Activated T-cell treated with anti-CD3 and anti-CD28 coated beads for 24 hours (primary cell): ENCODE results near the gene MAP2K1.

ENCODE experiments used
- DNase-seq: peaks from one replicate; pipeline ENCODE4 v3.0.0-alpha.2; 2020; ENCODE audit warnings: low read depth

MAP2K1 gene

GRCh38 chr15:66394472-66394871 is 7.8 kb downstream of the MAP2K1 start:
- no peak for DNase-seq

GRCh38 chr15:66394915-66395314 is 8.2 kb downstream of the MAP2K1 start:
- DNase-seq, result no peak

GRCh38 chr15:66399276-66399675 is 12.6 kb downstream of the MAP2K1 start:
- no peak for DNase-seq

DNA sequence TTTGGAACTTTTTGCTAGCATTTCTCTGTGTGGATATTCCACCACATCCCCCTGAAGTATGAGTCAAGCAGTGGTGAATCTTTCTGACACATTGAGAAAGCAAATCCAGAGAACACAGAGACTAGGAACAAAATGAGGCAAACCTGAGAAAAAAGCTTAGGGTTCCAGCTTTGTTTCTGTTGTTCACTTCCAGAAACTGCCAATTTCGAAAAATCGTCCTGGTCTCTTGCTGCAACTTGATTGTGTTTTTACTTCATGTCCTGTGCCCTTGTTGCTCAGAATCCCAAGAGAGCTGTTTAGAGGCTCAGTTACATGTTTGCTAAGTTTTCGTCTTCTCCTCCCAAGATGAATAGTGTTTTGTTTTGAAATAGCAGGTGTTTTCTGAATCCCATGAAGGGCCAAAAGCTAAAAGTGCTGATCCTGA is 13.7 kb downstream of the MAP2K1 start:
- DNase-seq, result no peak

DNA sequence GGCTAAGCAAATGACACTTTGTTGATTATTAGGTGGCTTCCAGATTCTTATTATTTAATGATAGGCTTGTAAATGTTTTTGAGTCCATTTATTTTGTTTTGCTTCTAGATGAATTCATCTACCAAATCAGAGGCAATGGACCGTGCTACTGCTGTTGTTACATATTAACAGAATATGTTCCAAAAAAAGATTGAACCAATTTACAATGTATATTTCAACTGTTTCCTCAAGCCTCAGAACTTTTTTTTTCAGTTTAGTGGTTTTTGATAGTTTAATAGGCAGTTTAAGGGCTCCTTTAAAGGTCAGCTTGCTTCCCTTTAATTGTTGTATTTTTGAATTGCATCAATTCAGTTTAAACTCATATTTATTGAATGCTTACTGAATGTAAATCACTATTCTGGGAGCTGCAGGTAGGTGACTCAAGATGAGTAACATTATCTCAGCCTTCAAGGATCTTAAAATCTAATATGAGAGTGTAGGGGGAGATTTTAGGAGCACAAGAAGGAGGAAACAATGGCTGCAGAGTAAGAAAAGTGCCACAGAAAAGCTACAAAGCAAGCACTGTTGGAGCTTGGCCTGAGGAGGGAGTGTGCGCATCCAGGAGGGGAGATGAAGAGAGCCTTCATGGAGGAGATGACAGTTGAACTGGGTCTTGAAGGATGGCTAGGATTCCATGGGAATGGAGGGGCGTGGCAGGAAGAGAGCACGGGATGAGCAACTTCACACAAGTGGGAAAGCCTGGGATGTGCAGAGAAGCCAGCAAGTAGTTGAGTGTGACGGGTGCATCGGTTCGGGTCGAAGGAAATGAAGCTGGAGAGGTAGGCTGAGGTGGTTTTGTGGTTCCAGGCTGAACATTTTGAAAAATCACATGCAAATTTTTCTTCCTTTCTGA is 14.7 kb downstream of the MAP2K1 start:
- DNase-seq, result no peak

DNA sequence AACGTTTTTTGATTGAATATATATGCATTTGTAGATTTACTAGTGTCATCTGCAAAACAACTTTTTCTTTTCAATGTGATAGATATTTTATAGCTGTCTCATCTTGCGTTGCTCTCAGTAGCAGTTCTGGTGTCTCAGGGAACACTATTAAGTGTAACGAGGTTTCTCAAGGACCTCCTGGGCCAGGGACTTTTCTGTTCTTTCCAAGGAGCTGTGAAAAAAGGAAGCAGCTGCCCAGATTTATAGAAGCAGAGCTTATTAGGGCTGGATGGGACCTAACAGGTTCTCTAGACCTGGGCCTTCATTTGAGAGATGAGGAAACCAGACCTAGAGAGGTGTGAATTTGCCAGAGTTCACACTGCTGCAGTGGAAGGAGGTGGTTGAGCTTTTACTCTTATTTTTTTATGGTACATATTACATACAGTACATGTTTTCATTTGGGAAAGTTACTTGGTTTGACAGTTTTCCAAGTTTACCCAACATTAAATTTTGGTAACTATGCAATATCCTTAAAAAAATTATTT is 16.1 kb downstream of the MAP2K1 start:
- DNase-seq, result no peak

DNA sequence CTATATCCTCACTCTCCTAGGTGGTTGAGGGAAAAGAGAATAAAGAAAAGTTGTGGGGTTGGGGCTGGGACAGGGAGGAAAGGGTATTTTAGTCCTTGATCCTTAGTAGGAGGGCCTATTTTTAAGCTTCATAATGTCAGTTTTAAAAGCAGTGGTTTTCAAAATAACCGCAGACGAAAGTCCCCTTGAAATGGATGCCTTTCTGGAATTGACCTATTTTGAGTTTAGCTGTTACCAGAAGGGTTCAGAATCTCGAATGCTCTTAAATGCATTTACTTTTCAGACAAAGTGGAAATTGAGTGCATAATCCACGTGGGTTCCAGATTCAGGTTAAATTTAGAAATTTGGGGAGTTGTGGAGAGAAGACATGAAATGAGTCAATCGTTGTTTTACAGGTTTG is 16.6 kb downstream of the MAP2K1 start:
- no peak for DNase-seq

- DNase-seq, result no peak
Observed at GRCh38 chr15:66404122-66404521, 17.4 kb downstream of the MAP2K1 start.

DNA sequence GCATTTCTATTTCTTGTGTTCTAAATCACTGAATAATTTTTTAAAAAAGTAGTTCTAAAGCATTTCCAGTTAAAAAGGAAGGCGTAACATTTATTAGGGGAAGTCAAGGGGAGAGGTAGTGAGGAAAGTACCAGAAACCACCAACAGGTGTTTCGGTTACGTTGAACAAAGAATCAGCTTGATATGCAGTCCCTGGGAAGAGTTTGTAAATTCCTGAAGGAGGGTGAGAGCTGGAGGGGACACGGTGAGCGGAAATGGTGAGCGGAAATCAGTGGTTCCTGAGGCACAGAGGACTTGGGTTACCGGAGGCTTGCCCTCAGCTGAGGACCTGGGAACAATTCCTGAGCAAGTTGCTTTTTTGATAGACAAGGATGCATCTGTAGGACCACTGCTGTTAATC is 17.8 kb downstream of the MAP2K1 start:
- no peak for DNase-seq

DNA sequence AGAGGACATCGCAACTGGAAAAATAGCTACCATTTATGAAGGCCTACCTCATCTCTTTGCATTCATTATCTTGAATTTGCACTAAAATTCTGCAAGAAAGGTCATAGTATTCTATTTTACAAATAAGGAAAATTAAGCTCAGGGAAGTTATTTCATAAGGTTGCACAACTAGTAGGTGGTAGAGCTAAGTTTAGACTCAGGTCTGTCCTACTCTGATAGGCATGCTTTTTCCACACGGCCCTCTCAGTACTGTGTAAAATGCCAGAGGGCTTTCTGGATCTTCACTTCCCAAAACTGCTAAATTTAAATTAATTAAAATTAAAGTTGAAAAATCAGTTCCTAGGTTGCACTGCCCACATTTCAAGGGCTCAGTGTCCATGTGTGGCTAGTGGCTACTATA is 18.3 kb downstream of the MAP2K1 start:
- DNase-seq, result no peak

DNA sequence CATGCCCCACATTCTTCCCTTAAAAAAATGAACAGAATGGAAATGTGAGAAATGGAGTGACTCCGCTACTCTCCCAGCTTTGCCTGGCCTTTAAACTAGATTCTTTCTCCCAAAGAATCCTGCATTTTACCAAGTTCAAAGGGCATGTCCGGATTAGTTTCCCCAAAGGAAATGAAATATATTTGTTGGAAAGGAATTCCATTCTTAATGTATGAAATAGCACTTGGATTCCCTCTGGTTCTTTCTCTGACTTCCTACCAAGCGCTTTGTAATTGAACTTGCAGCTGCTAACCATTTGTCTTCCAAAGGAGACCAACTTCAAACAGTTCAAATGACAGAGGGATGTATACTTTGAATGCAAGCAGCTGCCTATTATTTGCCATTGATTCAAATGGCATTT is 18.9 kb downstream of the MAP2K1 start:
- no peak for DNase-seq

DNA sequence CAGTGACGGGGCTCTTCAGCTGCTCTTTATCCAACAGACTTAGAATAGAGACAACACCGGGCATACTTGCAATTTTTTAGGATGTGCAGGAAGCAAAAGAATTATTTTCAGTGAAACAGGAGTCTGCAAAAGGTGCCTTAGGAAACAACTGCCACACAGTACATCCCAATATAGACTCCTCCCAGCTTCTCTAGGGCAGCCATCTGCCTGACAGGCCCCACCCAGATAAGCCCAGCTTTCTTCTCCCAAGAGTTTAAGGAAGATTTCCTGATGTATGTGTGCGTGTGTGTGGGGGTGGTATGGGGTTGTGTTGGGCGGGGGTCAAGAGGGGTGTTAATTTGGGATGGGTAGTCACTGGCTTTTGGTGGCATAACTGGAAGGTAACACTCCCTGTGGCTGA is 21.5 kb downstream of the MAP2K1 start:
- no peak for DNase-seq

GRCh38 chr15:66408675-66409282 is 22.1 kb downstream of the MAP2K1 start:
- no peak for DNase-seq

DNA sequence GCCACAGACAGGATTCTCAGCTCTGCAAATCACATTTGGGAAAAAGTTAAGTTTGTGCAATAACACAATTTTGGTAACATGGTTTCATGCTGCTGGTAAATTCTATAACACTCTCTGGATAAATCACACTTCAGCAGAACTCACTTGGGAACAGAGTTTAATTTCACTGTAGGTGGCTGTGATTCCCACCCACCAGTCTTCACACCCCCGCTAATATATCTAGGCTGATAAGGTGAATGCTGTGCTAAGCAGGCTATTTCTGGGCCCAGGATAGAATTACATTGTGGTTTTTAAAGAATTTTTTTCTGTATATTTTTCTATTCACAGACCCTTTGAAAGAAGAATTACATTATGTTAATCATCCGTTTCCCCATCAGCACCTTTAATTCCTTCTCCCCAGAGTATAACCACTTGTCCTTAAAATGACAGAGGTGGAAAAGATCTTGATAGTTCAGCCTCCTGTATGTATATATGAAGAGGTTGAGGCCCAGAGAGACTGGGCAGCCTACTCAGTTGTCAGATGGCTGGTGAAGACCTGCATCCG is 22.9 kb downstream of the MAP2K1 start:
- DNase-seq, result no peak

DNA sequence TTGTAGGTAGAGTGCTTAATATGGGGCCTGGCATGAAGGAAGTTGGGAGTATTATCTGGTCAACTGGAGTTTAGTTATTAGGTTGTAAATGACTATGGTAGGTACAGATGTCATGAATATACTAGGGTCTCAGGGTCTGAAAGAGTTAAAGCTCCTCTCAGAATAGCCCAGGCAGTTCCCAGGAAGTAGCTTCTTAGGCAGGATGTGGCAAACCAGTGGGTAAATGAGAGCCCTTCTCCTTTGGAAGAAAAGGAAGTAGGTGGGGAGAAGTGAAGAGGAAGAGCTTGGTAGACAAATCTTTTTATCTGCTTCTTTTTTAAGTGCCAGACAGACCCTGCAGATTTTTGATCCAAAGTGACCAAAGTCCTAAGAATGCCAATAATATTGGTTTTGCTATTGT is 24.5 kb downstream of the MAP2K1 start:
- DNase-seq, result no peak

DNA sequence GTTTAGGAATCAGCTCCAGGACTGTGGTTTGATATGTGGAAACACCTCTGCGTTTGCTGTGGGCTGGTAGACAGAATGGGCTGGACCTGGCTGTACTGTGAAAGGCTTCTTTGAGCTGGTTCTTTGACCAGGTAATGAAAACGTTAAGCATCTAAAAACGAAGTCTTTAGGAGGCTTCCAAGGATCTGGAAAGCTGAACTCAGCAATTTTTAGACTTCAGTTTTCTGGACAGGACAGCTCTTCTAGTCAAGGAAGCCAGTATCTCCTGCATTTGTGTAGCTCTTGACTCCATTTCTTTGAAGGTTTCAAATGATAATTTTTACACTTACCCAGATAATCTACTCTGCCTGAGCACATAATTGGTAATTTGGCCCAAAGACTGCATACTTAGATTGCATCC is 25.5 kb downstream of the MAP2K1 start:
- no peak for DNase-seq

DNA sequence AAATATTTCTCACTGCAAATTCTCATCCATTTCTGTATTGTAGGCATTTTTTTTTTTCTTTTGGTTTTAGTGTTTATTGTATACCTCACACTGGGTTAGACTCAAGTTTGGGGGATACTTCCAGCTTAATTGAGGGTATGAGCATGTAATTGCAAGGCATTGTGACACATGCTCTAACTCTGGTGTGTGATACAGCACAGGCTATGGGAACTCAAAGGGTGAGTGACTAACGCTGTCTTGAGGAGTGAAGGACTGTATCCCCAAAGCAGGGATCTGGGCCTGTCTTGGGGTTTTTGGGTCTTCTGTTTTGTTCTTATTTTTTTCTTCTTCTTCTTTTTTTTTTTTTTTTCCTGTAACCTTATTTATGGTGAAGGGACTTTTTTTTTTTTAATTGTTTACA is 26.9 kb downstream of the MAP2K1 start:
- DNase-seq, result no peak

DNA sequence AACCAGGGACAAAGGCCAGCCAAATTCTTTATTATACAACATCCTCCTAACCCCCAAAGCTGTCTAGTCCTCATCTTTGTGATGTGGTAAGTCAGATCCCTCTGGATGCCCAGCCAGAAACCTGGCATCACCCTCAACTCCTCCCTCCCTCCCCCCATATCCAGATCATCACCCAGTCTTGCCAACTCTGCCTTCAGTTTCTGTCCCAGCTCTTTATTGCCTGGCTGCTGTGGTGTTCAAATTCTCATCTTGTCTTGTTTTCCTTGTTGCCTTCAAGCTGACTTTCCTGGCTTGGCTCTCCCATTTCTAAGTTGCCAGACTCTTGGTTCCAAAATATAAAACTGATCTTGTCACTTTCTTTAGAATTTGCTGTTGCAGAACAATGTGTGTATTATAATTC is 28.6 kb downstream of the MAP2K1 start:
- DNase-seq, result no peak

- no peak for DNase-seq
Observed at GRCh38 chr15:66417736-66418135, 31.0 kb downstream of the MAP2K1 start.

- no peak for DNase-seq
Observed at GRCh38 chr15:66419471-66419870, 32.8 kb downstream of the MAP2K1 start.

DNA sequence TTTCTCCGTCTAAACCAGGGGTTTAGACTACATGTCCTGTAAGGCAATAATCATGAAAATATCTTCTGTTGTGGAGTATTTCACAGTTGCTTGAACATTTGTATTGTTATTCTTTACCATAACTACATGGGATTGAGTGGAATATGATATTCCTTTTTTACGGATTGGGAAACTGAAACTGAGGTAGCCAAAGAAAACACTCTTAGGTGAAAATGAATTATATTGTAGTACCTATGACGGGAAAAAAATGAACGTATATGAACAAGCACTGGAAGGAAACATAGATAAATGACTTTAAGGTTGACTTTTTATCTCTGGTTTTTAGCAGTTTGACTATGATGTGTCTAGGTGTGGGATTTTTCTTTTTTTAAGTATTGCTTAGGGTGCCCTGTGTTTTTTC is 35.6 kb downstream of the MAP2K1 start:
- no peak for DNase-seq

DNA sequence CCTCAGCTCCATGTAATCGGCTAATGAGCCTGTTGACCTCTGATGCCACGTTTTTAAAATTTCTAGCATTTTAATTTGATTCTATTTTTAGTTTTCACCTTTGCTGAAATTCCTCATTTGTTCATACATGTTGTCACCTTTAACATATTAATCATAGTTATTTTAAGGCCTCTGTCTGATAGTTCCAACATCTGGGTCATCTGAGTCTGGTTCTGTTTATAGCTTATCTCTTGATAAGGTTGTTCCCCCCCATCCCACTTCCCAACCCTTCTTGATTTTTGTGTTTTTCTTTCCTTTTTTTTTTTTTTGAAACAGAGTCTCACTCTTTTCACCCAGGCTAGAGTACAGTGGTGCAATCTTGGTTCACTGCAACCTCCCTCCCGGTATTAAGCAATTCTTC is 36.4 kb downstream of the MAP2K1 start:
- DNase-seq, result no peak

DNA sequence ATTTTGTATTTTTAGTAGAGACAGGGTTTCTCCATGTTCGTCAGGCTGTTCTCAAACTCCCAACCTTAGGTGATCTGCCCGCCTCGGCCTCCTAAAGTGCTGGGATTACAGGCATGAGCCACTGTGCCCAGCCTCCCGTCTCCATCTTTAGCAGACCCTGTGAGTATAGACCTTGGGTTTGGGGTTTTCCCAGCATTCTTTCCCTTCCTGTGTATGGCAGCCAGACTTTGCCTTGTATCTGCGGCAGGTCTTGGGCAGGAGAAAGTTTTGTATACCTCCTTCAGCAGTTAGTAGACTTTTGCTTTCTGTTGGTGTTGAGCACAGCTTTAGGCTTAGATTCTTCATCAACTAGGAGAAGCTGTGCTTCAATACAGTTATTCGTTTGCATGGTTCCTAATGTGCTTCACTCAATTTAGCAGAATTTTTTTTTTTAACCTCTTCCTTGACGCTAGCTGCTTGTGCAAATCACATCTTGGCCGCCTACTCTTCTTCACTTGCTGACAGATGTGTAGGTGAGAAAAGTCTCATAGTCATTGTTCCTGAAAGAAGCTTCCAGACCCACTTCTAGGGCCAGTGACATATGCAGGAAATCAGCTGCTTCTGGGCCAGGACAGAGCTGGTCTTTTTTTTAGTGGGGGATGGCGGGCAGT is 38.4 kb downstream of the MAP2K1 start:
- no peak for DNase-seq
